Natural killer cell (primary cell): ENCODE measurements around the gene TAX1BP1. TPM values are rescaled to one million over a fixed set of nuclear protein-coding genes. Genes with fewer than 3 reads are reported as not detected.
A peak's percentile ranks its signal among the peaks of the same experiment; 100 is the strongest.

Experiments used
- ATAC-seq, 3 donors: fragments of 150-1000 bp in 2 of 3; fragments of 200-7000 bp in 1 of 3; cut with Tn5 transposase; 1 replicate in 1 of 3; 2 replicates in 2 of 3; pipeline ENCODE4 v1.10.0; 2021; ENCODE audit warnings: mild to moderate bottlenecking in 2 of 3, moderate library complexity in 2 of 3
- DNase-seq, 2 donors: peaks; one replicate each; pipeline versions ENCODE4 v3.0.0 to v3.0.0-alpha.2; 2013 to 2021; ENCODE audit warnings: mixed read lengths in 1 of 2
- H3K27ac ChIP-seq: one replicate; pipeline ENCODE4 v1.5.1; 2013; ENCODE audit warnings: mild to moderate bottlenecking, low read length
- H3K27me3 ChIP-seq: one replicate; pipeline ENCODE4 v1.6.1; 2013; ENCODE audit warnings: low read length; ENCODE audit not compliant: control insufficient read depth, insufficient read depth
- H3K36me3 ChIP-seq: one replicate; pipeline ENCODE4 v1.6.1; 2013; ENCODE audit warnings: low read length; ENCODE audit not compliant: control insufficient read depth, insufficient read depth
- H3K4me1 ChIP-seq: one replicate; pipeline ENCODE4 v1.6.1; 2013; ENCODE audit warnings: low read length; ENCODE audit not compliant: control insufficient read depth, insufficient read depth
- H3K4me3 ChIP-seq: one replicate; pipeline ENCODE4 v1.5.1; 2013; ENCODE audit warnings: low read length
- H3K9me3 ChIP-seq: one replicate; pipeline ENCODE4 v1.6.1; 2013; ENCODE audit warnings: low read length; ENCODE audit not compliant: control insufficient read depth, insufficient read depth
- H3K27ac Mint-ChIP-seq, 2 donors: one replicate each; pipeline ENCODE4 v1.8.0; 2022; ENCODE audit warnings: mild to moderate bottlenecking in 2 of 2, mixed read lengths in 2 of 2, moderate library complexity in 1 of 2
- H3K27me3 Mint-ChIP-seq, 2 donors: one replicate each; pipeline ENCODE4 v1.8.0; 2022; ENCODE audit warnings: low read depth in 2 of 2, mixed read lengths in 2 of 2
- H3K36me3 Mint-ChIP-seq: one replicate; pipeline ENCODE4 v1.8.0; 2022; ENCODE audit warnings: mixed read lengths
- H3K4me1 Mint-ChIP-seq, 2 donors: one replicate each; pipeline ENCODE4 v1.8.0; 2022; ENCODE audit warnings: mixed read lengths in 2 of 2
- H3K4me3 Mint-ChIP-seq: one replicate; pipeline ENCODE4 v1.8.0; 2022; ENCODE audit warnings: mild to moderate bottlenecking, moderate library complexity, mixed read lengths
- H3K9me3 Mint-ChIP-seq, 2 donors: one replicate each; pipeline ENCODE4 v1.8.0; 2022; ENCODE audit warnings: mixed read lengths in 2 of 2
- CTCF ChIP-seq: fragments of 200-600 bp; IDR thresholded peaks from one replicate; pipeline ENCODE4 v1.8.0; 2022; ENCODE audit warnings: antibody characterized with exemption
- WGBS: methylation state at CpG from one replicate; pipeline ENCODE4 v1.1.7; 2013; ENCODE audit warnings: missing lambda C conversion rate; ENCODE audit not compliant: insufficient coverage; 5-methylcytosine and 5-hydroxymethylcytosine counted together
- intact Hi-C: fragments of 100-400 bp; cut with micrococcal nuclease; formaldehyde crosslinking; loops from one replicate; pipeline ENCODE4 v1.14.2; 2022
- total RNA-seq, 4 donors: library from RNA; stranded (reverse); fragments of 120-200 nt in 1 of 4; gene quantifications; one replicate each; pipeline versions ENCODE4 v1.2.3 to v1.2.4, GENCODE V29; 2013 to 2022

Gene TAX1BP1
- total RNA-seq, 3 donors from 2014 or later (not counting 1 experiment from before 2014, with no cell fraction given): 135 to 158 (median 150) TPM

GRCh38 chr7:27861747-27862146 lies 121.8 kb downstream of the TAX1BP1 start:
- intact Hi-C loops: no loop called here
- TF ChIP-seq CTCF: no peak
- no peak overlapping the region for H3K4me3 Mint-ChIP-seq
- Histone ChIP-seq H3K4me3 (no peak overlapping the region), H3K27me3 (no peaks in the 10 kb centered on the region), H3K9me3 (no peaks in the 10 kb centered on the region), H3K4me1 (peaks cover 2% of the 10 kb centered on the region), H3K27ac (no peak overlapping the region), H3K36me3 (no peaks in the 10 kb centered on the region)
- peaks cover 8% of the 10 kb centered on the region for H3K36me3 Mint-ChIP-seq
- peaks cover 48 to 61% of the 10 kb centered on the region in 2 donors for H3K4me1 Mint-ChIP-seq
- 100% methylated on average over 2 of the region's 3 CpGs for WGBS
- peak overlapping the region; percentile 70 to 88 for H3K27ac Mint-ChIP-seq
- H3K9me3 Mint-ChIP-seq: no peaks in the 10 kb centered on the region
- DNase-seq (no peak), ATAC-seq (no peak)
- no peaks in the 10 kb centered on the region for H3K27me3 Mint-ChIP-seq

- WGBS: 98% methylated on average over 11 of the region's 11 CpGs
- DNase-seq: no peak
- no peak for TF ChIP-seq CTCF
- Histone ChIP-seq H3K27ac (no peak overlapping the region), H3K27me3 (no peaks in the 10 kb centered on the region), H3K9me3 (no peaks in the 10 kb centered on the region), H3K4me1 (peaks cover 4% of the 10 kb centered on the region), H3K4me3 (no peak overlapping the region), H3K36me3 (no peaks in the 10 kb centered on the region)
- Mint-ChIP-seq H3K36me3 (peaks cover 8% of the 10 kb centered on the region), H3K4me3 (no peak overlapping the region), H3K27ac (peak overlapping the region in 1 of 2 donors; percentile 43), H3K9me3 (no peaks in the 10 kb centered on the region), H3K4me1 (peaks cover 53 to 66% of the 10 kb centered on the region in 2 donors), H3K27me3 (no peaks in the 10 kb centered on the region)
- no peak for ATAC-seq
- intact Hi-C loops: no loop called here
Measured at GRCh38 chr7:27863880-27864279, 123.9 kb downstream of the TAX1BP1 start.

- 50% methylated on average over 2 of the region's 2 CpGs for WGBS
- DNase-seq (peak in 1 of 2 donors; percentile 9), ATAC-seq (peak in 2 of 3 donors; percentile 20 to 50)
- H3K4me3 Mint-ChIP-seq: no peak overlapping the region
- no peak overlapping the region for H3K4me3 ChIP-seq
- no peaks in the 10 kb centered on the region for H3K9me3 ChIP-seq
- intact Hi-C loops: no loop called here
- H3K36me3 Mint-ChIP-seq: peaks cover 4% of the 10 kb centered on the region
- H3K27me3 Mint-ChIP-seq: no peaks in the 10 kb centered on the region
- H3K36me3 ChIP-seq: no peaks in the 10 kb centered on the region
- no peaks in the 10 kb centered on the region for H3K27me3 ChIP-seq
- peaks cover 8% of the 10 kb centered on the region for H3K4me1 ChIP-seq
- no peak overlapping the region for H3K27ac ChIP-seq
- H3K9me3 Mint-ChIP-seq: no peaks in the 10 kb centered on the region
- H3K4me1 Mint-ChIP-seq: peaks cover 62 to 74% of the 10 kb centered on the region in 2 donors
- no peak for TF ChIP-seq CTCF
- peak overlapping the region; percentile 35 to 57 for H3K27ac Mint-ChIP-seq
Measured at GRCh38 chr7:27866256-27866655, 126.3 kb downstream of the TAX1BP1 start.
